K562 (cell line): ENCODE data around the gene TREM1. TPM values are rescaled to one million over a fixed set of nuclear protein-coding genes. Genes with fewer than 3 reads are reported as not detected.
A peak's percentile ranks its signal among the peaks of the same experiment; 100 is the strongest.

Experiments
- AFF1 ChIP-seq, 2 experiments: fragments of 450-650 bp; IDR thresholded peaks; 2 replicates each; pipeline ENCODE4 v1.6.1; 2018; ENCODE audit warnings: mild to moderate bottlenecking in 2 of 2, low read depth in 1 of 2; ENCODE audit not compliant: partially characterized antibody in 2 of 2
- E2F8 ChIP-seq: fragments of 450-650 bp; IDR thresholded peaks from 2 replicates; pipeline ENCODE4 v1.7.1; 2018; ENCODE audit warnings: mild to moderate bottlenecking, low read depth; ENCODE audit not compliant: partially characterized antibody
- polyA plus RNA-seq, 8 experiments: library from polyadenylated mRNA; depleted of rRNA in 4 of 8; stranded (reverse) in 5 of 8; unstranded in 3 of 8; fragments of >200 nt; fragmentation: Nextera tagmentation in 2 of 8; fragmentation: Illumina TruSeq in 1 of 8; extraction: Ambion mirVana in 2 of 8; extraction: Trizol in 1 of 8; gene quantifications; 2 replicates each; pipeline versions ENCODE4 v1.2.1 to v1.2.3, GENCODE V29; 2011 to 2014; ENCODE audit warnings: inconsistent platforms in 1 of 8, missing spikeins in 1 of 8
- total RNA-seq, 7 experiments: library from RNA; depleted of rRNA in 6 of 7; stranded (reverse); fragments of >200 nt in 6 of 7; fragmentation: Illumina TruSeq in 2 of 7; extraction: Trizol in 2 of 7; gene quantifications; 2 replicates each; pipeline versions ENCODE4 v1.2.1 to v1.2.3, GENCODE V29; 2011 to 2021; ENCODE audit warnings: low replicate concordance in 1 of 7
- TF ChIP-seq, protein P1 (sequence below), 2 experiments: fragments of 450-650 bp; IDR thresholded peaks; 2 replicates each; pipeline ENCODE4 v1.6.1; 2016; ENCODE audit warnings: mild to moderate bottlenecking in 2 of 2, borderline replicate concordance in 1 of 2, low read depth in 1 of 2, moderate library complexity in 1 of 2
- TF ChIP-seq, protein P2 (sequence below): sonication (generic); formaldehyde crosslinking; IDR thresholded peaks from 2 replicates; pipeline ENCODE4 v1.8.0; 2022; ENCODE audit warnings: missing genetic modification reagents, mild to moderate bottlenecking, moderate library complexity, borderline replicate concordance

The TREM1 gene
- total and polyA plus RNA-seq, 9 of the 15 experiments (the other 6 are each of a cell fraction or from before 2014, with no cell fraction given): not detected

- TF ChIP-seq, protein P1, sequence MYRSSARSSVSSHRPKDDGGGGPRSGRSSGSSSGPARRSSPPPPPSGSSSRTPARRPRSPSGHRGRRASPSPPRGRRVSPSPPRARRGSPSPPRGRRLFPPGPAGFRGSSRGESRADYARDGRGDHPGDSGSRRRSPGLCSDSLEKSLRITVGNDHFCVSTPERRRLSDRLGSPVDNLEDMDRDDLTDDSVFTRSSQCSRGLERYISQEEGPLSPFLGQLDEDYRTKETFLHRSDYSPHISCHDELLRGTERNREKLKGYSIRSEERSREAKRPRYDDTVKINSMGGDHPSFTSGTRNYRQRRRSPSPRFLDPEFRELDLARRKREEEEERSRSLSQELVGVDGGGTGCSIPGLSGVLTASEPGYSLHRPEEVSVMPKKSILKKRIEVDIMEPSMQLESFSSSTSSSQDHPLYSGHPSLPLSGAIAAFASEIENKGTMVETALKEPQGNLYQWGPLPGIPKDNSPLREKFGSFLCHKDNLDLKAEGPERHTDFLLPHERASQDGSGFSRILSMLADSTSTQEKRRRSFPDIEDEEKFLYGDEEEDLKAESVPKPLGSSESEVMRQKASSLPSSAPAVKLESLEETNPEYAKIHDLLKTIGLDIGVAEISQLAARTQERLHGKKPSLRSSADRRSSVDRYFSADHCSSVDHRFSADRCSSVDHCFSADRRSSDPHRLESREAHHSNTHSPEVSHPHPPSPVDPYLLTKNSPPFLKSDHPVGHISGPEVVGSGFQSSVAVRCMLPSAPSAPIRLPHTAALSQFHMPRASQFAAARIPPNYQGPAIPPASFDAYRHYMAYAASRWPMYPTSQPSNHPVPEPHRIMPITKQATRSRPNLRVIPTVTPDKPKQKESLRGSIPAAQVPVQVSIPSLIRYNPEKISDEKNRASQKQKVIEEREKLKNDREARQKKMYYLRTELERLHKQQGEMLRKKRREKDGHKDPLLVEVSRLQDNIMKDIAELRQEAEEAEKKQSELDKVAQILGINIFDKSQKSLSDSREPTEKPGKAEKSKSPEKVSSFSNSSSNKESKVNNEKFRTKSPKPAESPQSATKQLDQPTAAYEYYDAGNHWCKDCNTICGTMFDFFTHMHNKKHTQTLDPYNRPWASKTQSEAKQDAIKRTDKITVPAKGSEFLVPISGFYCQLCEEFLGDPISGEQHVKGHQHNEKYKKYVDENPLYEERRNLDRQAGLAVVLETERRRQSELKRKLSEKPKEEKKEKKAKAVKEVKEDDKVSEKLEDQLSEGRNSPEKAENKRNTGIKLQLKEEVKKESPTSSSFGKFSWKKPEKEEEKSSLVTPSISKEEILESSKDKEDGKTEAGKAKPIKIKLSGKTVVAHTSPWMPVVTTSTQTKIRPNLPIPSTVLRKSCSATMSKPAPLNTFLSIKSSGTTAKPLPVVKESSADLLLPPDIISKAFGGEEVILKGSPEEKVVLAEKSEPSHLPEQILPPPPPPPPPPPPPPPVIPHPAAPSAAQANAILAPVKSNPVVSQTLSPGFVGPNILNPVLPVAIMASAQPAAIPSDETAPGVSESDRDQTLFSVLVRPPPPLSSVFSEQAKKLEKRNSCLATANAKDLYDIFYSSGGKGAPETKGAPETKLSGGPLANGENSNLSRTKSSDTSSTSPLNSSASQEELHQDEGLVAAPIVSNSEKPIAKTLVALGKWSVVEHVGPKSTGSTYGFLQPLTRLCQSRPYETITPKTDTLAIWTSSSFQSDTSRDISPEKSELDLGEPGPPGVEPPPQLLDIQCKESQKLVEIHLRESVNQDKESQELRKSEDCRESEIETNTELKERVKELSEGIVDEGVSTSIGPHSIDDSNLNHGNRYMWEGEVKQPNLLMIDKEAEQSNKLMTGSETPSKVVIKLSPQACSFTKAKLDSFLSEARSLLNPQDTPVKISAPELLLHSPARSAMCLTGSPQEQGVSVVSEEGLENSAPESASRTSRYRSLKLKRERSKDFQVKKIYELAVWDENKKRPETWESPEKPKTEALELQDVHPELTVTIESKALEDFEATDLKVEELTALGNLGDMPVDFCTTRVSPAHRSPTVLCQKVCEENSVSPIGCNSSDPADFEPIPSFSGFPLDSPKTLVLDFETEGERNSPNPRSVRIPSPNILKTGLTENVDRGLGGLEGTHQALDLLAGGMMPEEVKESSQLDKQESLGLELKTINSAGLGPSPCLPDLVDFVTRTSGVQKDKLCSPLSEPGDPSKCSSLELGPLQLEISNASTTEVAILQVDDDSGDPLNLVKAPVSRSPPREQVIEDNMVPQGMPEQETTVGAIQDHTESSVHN (IDR thresholded peaks at IDR 0.05; ENCODE audit: borderline replicate concordance in 1 of 2, low read depth in 1 of 2): peak in 1 of 2 experiments; percentile 56; a peak in 1 of 4 replicates
- TF ChIP-seq, protein P2, sequence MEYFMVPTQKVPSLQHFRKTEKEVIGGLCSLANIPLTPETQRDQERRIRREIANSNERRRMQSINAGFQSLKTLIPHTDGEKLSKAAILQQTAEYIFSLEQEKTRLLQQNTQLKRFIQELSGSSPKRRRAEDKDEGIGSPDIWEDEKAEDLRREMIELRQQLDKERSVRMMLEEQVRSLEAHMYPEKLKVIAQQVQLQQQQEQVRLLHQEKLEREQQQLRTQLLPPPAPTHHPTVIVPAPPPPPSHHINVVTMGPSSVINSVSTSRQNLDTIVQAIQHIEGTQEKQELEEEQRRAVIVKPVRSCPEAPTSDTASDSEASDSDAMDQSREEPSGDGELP (CRISPR knock-in tag): peak; percentile 97
- peak; percentile 67 for TF ChIP-seq E2F8
- peak in 1 of 2 experiments; percentile 69 for TF ChIP-seq AFF1 (IDR thresholded peaks at IDR 0.05; ENCODE audit: low read depth in 1 of 2, partially characterized antibody in 2 of 2)
Measured at GRCh38 chr6:41278699-41279405, 7.6 kb downstream of the TREM1 start (continued).
